K562 (cell line): ENCODE results near the gene CYSRT1. TPM values are rescaled to one million over a fixed set of nuclear protein-coding genes. Genes with fewer than 3 reads are reported as not detected.

Experiments used
- ARID1B ChIP-seq: fragments of 450-650 bp; IDR thresholded peaks from 2 replicates; pipeline ENCODE4 v1.6.1; 2016; ENCODE audit warnings: antibody characterized with exemption, mild to moderate bottlenecking, inconsistent platforms
- BMI1 ChIP-seq: fragments of 150-350 bp; IDR thresholded peaks from 2 replicates; pipeline ENCODE4 v1.6.1; 2014; ENCODE audit warnings: low read length
- CBX5 ChIP-seq: IDR thresholded peaks from 2 replicates; pipeline ENCODE4 v1.6.1; 2014; ENCODE audit warnings: low read depth, borderline replicate concordance
- E2F5 ChIP-seq: sonication (generic); formaldehyde crosslinking; IDR thresholded peaks from 2 replicates; pipeline ENCODE4 v1.8.0; 2022; ENCODE audit warnings: mild to moderate bottlenecking, missing genetic modification reagents
- IRF2 ChIP-seq: sonication (generic); formaldehyde crosslinking; IDR thresholded peaks from 2 replicates; pipeline ENCODE4 v1.8.1; 2022; ENCODE audit warnings: mild to moderate bottlenecking, missing genetic modification reagents
- KDM4B ChIP-seq, 2 experiments: fragments of 450-650 bp in 1 of 2; sonication (generic) in 1 of 2; IDR thresholded peaks; 2 replicates each; pipeline ENCODE4 v1.6.1; 2016 to 2017; ENCODE audit warnings: borderline replicate concordance in 2 of 2, antibody characterized with exemption in 1 of 2, low read depth in 1 of 2, mild to moderate bottlenecking in 1 of 2
- MYNN ChIP-seq, 2 experiments: sonication (generic); formaldehyde crosslinking in 1 of 2; IDR thresholded peaks; 2 replicates each; pipeline versions ENCODE4 v1.5.0 to v1.6.1; 2016 to 2020; ENCODE audit warnings: antibody characterized with exemption in 1 of 2, missing genetic modification reagents in 1 of 2
- NCOA6 ChIP-seq: fragments of 450-650 bp; IDR thresholded peaks from 2 replicates; pipeline ENCODE4 v1.6.1; 2017; ENCODE audit warnings: mild to moderate bottlenecking
- NFATC3 ChIP-seq: fragments of 450-650 bp; IDR thresholded peaks from 2 replicates; pipeline ENCODE4 v1.6.1; 2017; ENCODE audit warnings: mild to moderate bottlenecking
- NR0B1 ChIP-seq: fragments of 450-650 bp; IDR thresholded peaks from one replicate; pipeline ENCODE4 v1.6.1; 2018; ENCODE audit warnings: mild to moderate bottlenecking, moderate library complexity; ENCODE audit not compliant: partially characterized antibody
- NRF1 ChIP-seq, 2 experiments: fragments of 450-650 bp; IDR thresholded peaks in 1 of 2; conservative IDR thresholded peaks in 1 of 2; 2 replicates each; pipeline ENCODE4 v1.6.1; 2014; ENCODE audit warnings: mild to moderate bottlenecking in 2 of 2
- PBX2 ChIP-seq, 2 experiments: IDR thresholded peaks in 1 of 2; conservative IDR thresholded peaks in 1 of 2; 2 replicates each; pipeline ENCODE4 v1.6.1; 2016; ENCODE audit warnings: low read depth in 2 of 2, mild to moderate bottlenecking in 1 of 2, missing compliant biosample characterization in 1 of 2, missing genetic modification characterization in 1 of 2, moderate library complexity in 1 of 2
- PHB2 ChIP-seq: fragments of 450-650 bp; IDR thresholded peaks from 2 replicates; pipeline ENCODE4 v1.6.1; 2017; ENCODE audit warnings: low read depth
- SMARCB1 ChIP-seq: IDR thresholded peaks from 2 replicates; pipeline ENCODE4 v1.6.1; 2011; ENCODE audit warnings: improper control_type of control experiment, low read depth; ENCODE audit not compliant: insufficient read length
- SP2 ChIP-seq: IDR thresholded peaks from 2 replicates; pipeline ENCODE4 v1.6.1; 2011; ENCODE audit warnings: mild to moderate bottlenecking, low read depth, low read length, moderate library complexity; ENCODE audit not compliant: poor library complexity, severe bottlenecking; ENCODE audit errors: extremely low read depth
- VEZF1 ChIP-seq: fragments of 200-800 bp; sonication (Bioruptor generic); IDR thresholded peaks from 2 replicates; pipeline ENCODE4 v1.6.1; 2017; ENCODE audit warnings: missing genetic modification characterization, missing compliant biosample characterization
- ZBTB17 ChIP-seq: fragments of 450-650 bp; formaldehyde crosslinking; IDR thresholded peaks from 2 replicates; pipeline ENCODE4 v1.4.0; 2020; ENCODE audit warnings: mild to moderate bottlenecking
- ZNF212 ChIP-seq: fragments of 450-650 bp; formaldehyde crosslinking; IDR thresholded peaks from 2 replicates; pipeline ENCODE4 v1.4.0; 2020; ENCODE audit warnings: mild to moderate bottlenecking
- ZNF280A ChIP-seq: fragments of 450-650 bp; IDR thresholded peaks from 2 replicates; pipeline ENCODE4 v1.6.1; 2018; ENCODE audit warnings: mild to moderate bottlenecking, low read depth; ENCODE audit not compliant: partially characterized antibody
- polyA plus RNA-seq, 8 experiments: library from polyadenylated mRNA; depleted of rRNA in 4 of 8; stranded (reverse) in 5 of 8; unstranded in 3 of 8; fragments of >200 nt; fragmentation: Nextera tagmentation in 2 of 8; fragmentation: Illumina TruSeq in 1 of 8; extraction: Ambion mirVana in 2 of 8; extraction: Trizol in 1 of 8; gene quantifications; 2 replicates each; pipeline versions ENCODE4 v1.2.1 to v1.2.3, GENCODE V29; 2011 to 2014; ENCODE audit warnings: inconsistent platforms in 1 of 8, missing spikeins in 1 of 8
- total RNA-seq, 7 experiments: library from RNA; depleted of rRNA in 6 of 7; stranded (reverse); fragments of >200 nt in 6 of 7; fragmentation: Illumina TruSeq in 2 of 7; extraction: Trizol in 2 of 7; gene quantifications; 2 replicates each; pipeline versions ENCODE4 v1.2.1 to v1.2.3, GENCODE V29; 2011 to 2021; ENCODE audit warnings: low replicate concordance in 1 of 7

Gene CYSRT1
- total and polyA plus RNA-seq, 9 of the 15 experiments (the other 6 are each of a cell fraction or from before 2014, with no cell fraction given): 0.04 to 1.4 (median 0.42) TPM; not detected in 3

- peak; percentile 28; the same call in 1 of the 2 replicates for TF ChIP-seq MYNN (IDR thresholded peaks at IDR 0.05)
- TF ChIP-seq MYNN (CRISPR knock-in tag; IDR thresholded peaks at IDR 0.05): no peak
- TF ChIP-seq CBX5: no peak
- TF ChIP-seq BMI1: no peak
- peak; percentile 91 for TF ChIP-seq ZBTB17 (CRISPR knock-in tag)
- TF ChIP-seq NFATC3: no peak
- peak in 1 of 2 experiments; percentile 59; a peak in 1 of 4 replicates for TF ChIP-seq KDM4B (IDR thresholded peaks at IDR 0.05; ENCODE audit: borderline replicate concordance in 2 of 2, low read depth in 1 of 2)
- no peak; a peak in 1 of 4 replicates for TF ChIP-seq NRF1 (conservative IDR thresholded peaks at IDR 0.05 in 1 of 2, IDR thresholded peaks at IDR 0.05 in 1 of 2)
- no peak for TF ChIP-seq NCOA6
- peak; percentile 68; the same call in 1 of the 2 replicates for TF ChIP-seq IRF2
- TF ChIP-seq ZNF212: peak; percentile 77; the same call in 1 of the 2 replicates
- TF ChIP-seq SP2: no peak
- no peak for TF ChIP-seq PHB2
- TF ChIP-seq ARID1B: no peak; the same call in 1 of the 2 replicates
- no peak for TF ChIP-seq SMARCB1
- no peak for TF ChIP-seq VEZF1 (CRISPR knock-in tag)
- TF ChIP-seq NR0B1: no peak
- no peak for TF ChIP-seq PBX2 (CRISPR knock-in tag; IDR thresholded peaks at IDR 0.05; ENCODE audit: low read depth)
- TF ChIP-seq PBX2 (tag; conservative IDR thresholded peaks at IDR 0.05; ENCODE audit: low read depth): no peak
- TF ChIP-seq ZNF280A: no peak
- TF ChIP-seq E2F5 (CRISPR knock-in tag): no peak
These were observed 15.4 kb downstream of the CYSRT1 start (continued) for GRCh38 chr9:137240318-137240840.
